Gastroesophageal sphincter (tissue), 4 donors: Measurements from ENCODE around the gene UBE2M. TPM values are rescaled to one million over a fixed set of nuclear protein-coding genes. Genes with fewer than 3 reads are reported as not detected.

Experiments
- ATAC-seq: fragments of 150-250 bp; one replicate; pipeline ENCODE4 v1.9.1; 2016; ENCODE audit warnings: mild to moderate bottlenecking, moderate library complexity
- H3K27ac ChIP-seq, 4 donors: fragments of 200-600 bp; sonication (generic) in 3 of 4; 1 replicate in 3 of 4; 2 replicates in 1 of 4; pipeline ENCODE4 v1.5.1; 2016 to 2019
- H3K27me3 ChIP-seq: fragments of 200-600 bp; sonication (generic); one replicate; pipeline ENCODE4 v1.5.1; 2019
- H3K36me3 ChIP-seq, 2 donors: fragments of 200-600 bp; sonication (generic); one replicate each; pipeline ENCODE4 v1.5.1; 2019; ENCODE audit warnings: control low read depth in 1 of 2
- H3K4me1 ChIP-seq, 3 donors: fragments of 200-600 bp; sonication (generic); 1 replicate in 2 of 3; 2 replicates in 1 of 3; pipeline ENCODE4 v1.5.1; 2016 to 2019; ENCODE audit warnings: control low read depth in 2 of 3
- H3K4me3 ChIP-seq, 2 donors: fragments of 200-600 bp; sonication (generic); one replicate each; pipeline ENCODE4 v1.5.1; 2019; ENCODE audit warnings: mild to moderate bottlenecking in 1 of 2, moderate library complexity in 1 of 2
- H3K9me3 ChIP-seq, 3 donors: fragments of 200-600 bp; sonication (generic); one replicate each; pipeline ENCODE4 v1.5.1; 2017 to 2019; ENCODE audit warnings: control low read depth in 2 of 3
- EP300 ChIP-seq: sonication (generic); formaldehyde crosslinking; IDR thresholded peaks from one replicate; pipeline ENCODE4 v1.6.1; 2017; ENCODE audit warnings: antibody characterized with exemption, mild to moderate bottlenecking
- POLR2A ChIP-seq, 2 donors: fragments of 450-650 bp; IDR thresholded peaks; one replicate each; pipeline ENCODE4 v1.6.1; 2017; ENCODE audit warnings: antibody characterized with exemption in 2 of 2, mild to moderate bottlenecking in 2 of 2, moderate library complexity in 1 of 2
- POLR2AphosphoS5 ChIP-seq: sonication (generic); formaldehyde crosslinking; IDR thresholded peaks from one replicate; pipeline ENCODE4 v1.6.1; 2017; ENCODE audit warnings: antibody characterized with exemption
- WGBS, 2 donors: methylation state at CpG; one replicate each; pipeline ENCODE4 v1.1.5; 2018; ENCODE audit warnings: low coverage in 1 of 2; 5-methylcytosine and 5-hydroxymethylcytosine counted together
- total RNA-seq, 4 donors: library from RNA; depleted of rRNA; stranded (reverse); fragments of >200 nt; gene quantifications; one replicate each; pipeline ENCODE4 v1.1.0, GENCODE V29; 2016
- TF ChIP-seq, protein P1 (sequence below), 4 experiments: fragments of 200-600 bp in 2 of 4; fragments of 450-650 bp in 2 of 4; sonication (generic) in 1 of 4; IDR thresholded peaks; one replicate each; pipeline ENCODE4 v1.5.1; 2017 to 2019; ENCODE audit warnings: antibody characterized with exemption in 4 of 4, mild to moderate bottlenecking in 2 of 4, moderate library complexity in 2 of 4

UBE2M gene
- total RNA-seq, 4 donors from 2014 or later = 28.1 to 43.6 (median 37.8) TPM

DNA sequence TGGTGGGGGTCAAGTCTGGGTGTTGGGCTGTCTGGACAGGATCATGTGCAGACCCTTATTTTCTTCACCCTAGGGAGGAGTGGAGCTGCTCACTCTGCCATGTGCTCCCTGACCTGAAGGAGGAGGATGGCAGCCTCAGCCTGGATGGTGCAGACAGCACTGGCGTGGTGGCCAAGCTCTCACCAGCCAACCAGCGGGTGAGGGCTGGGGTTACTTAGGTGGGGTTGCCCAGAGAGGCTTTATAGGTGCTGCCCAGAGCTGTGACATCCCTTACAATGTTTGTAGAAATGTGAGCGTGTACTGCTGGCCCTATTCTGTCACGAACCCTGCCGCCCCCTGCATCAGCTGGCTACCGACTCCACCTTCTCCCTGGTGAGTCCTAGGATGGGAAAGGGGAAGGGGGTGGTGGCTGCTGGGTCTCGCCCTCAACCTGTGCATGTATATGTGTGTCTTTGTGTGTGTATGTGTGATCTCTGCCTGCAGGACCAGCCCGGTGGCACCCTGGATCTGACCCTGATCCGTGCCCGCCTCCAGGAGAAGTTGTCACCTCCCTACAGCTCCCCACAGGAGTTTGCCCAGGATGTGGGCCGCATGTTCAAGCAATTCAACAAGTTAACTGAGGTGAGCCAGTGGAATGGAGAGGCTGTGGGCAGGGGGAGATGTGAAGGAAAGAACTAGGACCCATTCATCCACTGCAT lies 8.6 kb downstream of the UBE2M start:
- no peak overlapping the region for H3K27ac ChIP-seq
- 87% methylated on average over 4 of the region's 11 CpGs; no CpG with 5 or more reads in 1 of the 2 donors for WGBS, 2 donors
- peaks cover 11 to 69% (median 32%) of the 10 kb centered on the region in 3 donors for H3K4me1 ChIP-seq
- no peaks in the 10 kb centered on the region for H3K27me3 ChIP-seq
- H3K4me3 ChIP-seq = no peak overlapping the region
- TF ChIP-seq EP300 (no peak), POLR2AphosphoS5 (no peak), POLR2A (IDR thresholded peaks at IDR 0.05) (no peak)
- TF ChIP-seq, protein P1, sequence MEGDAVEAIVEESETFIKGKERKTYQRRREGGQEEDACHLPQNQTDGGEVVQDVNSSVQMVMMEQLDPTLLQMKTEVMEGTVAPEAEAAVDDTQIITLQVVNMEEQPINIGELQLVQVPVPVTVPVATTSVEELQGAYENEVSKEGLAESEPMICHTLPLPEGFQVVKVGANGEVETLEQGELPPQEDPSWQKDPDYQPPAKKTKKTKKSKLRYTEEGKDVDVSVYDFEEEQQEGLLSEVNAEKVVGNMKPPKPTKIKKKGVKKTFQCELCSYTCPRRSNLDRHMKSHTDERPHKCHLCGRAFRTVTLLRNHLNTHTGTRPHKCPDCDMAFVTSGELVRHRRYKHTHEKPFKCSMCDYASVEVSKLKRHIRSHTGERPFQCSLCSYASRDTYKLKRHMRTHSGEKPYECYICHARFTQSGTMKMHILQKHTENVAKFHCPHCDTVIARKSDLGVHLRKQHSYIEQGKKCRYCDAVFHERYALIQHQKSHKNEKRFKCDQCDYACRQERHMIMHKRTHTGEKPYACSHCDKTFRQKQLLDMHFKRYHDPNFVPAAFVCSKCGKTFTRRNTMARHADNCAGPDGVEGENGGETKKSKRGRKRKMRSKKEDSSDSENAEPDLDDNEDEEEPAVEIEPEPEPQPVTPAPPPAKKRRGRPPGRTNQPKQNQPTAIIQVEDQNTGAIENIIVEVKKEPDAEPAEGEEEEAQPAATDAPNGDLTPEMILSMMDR (IDR thresholded peaks at IDR 0.05) = no peak
- no peaks in the 10 kb centered on the region for H3K9me3 ChIP-seq
- no peak for ATAC-seq
- peaks cover 9 to 81% of the 10 kb centered on the region in 2 donors for H3K36me3 ChIP-seq

DNA sequence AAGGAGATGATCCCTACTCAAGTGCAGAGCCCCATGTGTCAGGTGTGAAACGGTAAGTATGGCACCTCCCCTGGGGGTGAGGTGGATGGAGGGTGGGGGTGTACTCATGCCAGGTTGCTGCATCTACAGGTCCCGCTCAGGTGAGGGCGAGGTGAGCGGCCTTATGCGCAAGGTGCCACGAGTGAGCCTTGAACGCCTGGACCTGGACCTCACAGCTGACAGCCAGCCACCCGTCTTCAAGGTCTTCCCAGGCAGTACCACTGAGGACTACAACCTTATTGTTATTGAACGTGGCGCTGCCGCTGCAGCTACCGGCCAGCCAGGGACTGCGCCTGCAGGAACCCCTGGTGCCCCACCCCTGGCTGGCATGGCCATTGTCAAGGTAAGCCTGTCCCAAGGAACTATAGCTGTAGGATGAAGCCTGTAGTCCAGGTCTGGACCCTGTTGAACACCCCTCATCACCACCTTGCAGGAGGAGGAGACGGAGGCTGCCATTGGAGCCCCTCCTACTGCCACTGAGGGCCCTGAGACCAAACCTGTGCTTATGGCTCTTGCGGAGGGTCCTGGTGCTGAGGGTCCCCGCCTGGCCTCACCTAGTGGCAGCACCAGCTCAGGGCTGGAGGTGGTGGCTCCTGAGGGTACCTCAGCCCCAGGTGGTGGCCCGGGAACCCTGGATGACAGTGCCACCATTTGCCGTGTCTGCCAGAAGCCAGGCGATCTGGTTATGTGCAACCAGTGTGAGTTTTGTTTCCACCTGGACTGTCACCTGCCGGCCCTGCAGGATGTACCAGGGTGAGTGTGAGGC lies 9.3 kb downstream of the UBE2M start:
- H3K4me1 ChIP-seq = peaks cover 10 to 64% (median 29%) of the 10 kb centered on the region in 3 donors
- H3K36me3 ChIP-seq = peaks cover 9 to 81% of the 10 kb centered on the region in 2 donors
- H3K27ac ChIP-seq = no peak overlapping the region
- H3K9me3 ChIP-seq = no peaks in the 10 kb centered on the region
- no peak for ATAC-seq
- H3K27me3 ChIP-seq = no peaks in the 10 kb centered on the region
- TF ChIP-seq EP300 (no peak), POLR2A (IDR thresholded peaks at IDR 0.05) (no peak), POLR2AphosphoS5 (no peak)
- TF ChIP-seq, protein P1 (IDR thresholded peaks at IDR 0.05) = no peak
- H3K4me3 ChIP-seq = no peak overlapping the region
- WGBS, 2 donors = 84% methylated on average over 6 of the region's 20 CpGs; no CpG with 5 or more reads in 1 of the 2 donors

DNA sequence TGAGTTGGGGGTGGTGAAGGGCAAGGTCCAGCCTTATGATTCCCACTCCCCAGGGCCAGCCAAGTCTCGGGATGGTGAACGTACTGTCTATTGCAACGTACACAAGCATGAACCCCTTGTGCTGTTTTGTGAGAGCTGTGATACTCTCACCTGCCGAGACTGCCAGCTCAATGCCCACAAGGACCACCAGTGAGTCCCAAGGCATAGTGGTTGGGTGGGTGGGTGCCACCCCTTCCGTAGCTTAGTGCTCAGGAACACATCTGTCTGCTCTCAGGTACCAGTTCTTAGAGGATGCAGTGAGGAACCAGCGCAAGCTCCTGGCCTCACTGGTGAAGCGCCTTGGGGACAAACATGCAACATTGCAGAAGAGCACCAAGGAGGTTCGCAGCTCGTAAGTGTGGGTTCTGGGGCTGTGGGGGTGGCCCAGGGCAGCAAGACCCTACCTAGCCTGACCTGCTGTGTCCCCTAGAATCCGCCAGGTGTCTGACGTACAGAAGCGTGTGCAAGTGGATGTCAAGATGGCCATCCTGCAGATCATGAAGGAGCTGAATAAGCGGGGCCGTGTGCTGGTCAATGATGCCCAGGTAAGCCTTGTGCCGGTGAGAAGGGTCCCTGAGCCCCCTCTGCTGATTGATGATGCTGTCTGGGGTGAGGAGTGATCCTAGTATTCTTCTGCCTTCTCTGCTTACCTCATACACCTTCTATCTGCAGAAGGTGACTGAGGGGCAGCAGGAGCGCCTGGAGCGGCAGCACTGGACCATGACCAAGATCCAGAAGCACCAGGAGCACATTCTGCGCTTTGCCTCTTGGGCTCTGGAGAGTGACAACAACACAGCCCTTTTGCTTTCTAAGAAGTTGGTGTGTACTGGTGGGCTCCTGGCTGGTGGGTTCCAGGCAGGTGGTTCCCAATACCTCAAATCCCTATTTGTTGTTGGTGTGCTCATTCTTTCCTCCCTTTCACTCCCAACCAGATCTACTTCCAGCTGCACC lies 10.8 kb downstream of the UBE2M start:
- H3K36me3 ChIP-seq = peaks cover 9 to 72% of the 10 kb centered on the region in 2 donors
- 70 to 71% methylated on average over 2 to 9 of the region's 18 CpGs for WGBS, 2 donors
- ATAC-seq = no peak

DNA sequence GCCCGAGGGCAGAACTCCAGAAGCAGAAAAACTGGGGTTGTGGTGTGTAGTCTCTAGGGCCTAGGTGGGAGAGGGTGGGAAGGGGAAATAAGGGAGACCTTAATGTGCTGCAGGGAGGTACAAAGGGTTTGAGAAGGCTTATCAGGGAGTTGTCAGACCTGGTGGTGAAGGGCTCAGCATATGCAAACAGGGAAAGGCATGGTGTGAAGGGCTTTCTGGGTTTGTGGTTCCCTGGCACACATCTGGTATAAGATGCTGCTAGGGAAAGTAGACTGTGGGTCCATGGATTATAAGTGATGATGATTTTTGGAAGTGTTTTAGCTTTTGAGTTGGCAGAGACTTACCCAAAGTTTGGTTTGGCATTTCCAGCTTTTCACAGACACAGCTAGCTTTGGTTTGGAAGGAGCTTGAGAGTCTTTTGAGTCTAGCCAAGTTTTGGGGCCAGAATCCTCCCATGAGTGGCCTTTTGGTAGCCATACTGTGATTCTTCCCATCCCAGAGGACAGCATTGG lies 12.3 kb downstream of the UBE2M start:
- Histone ChIP-seq H3K4me1 (peaks cover 5 to 53% (median 22%) of the 10 kb centered on the region in 3 donors), H3K27ac (peak overlapping the region in 2 of 4 donors; percentile 93 to 96), H3K4me3 (peak overlapping the region; percentile 76 to 86), H3K9me3 (no peaks in the 10 kb centered on the region), H3K36me3 (peaks cover 9 to 56% of the 10 kb centered on the region in 2 donors), H3K27me3 (peaks cover 4% of the 10 kb centered on the region)
- no peak for ATAC-seq
- TF ChIP-seq EP300 = no peak
- TF ChIP-seq, protein P1 (IDR thresholded peaks at IDR 0.05) = no peak
- TF ChIP-seq POLR2AphosphoS5 = no peak
- TF ChIP-seq POLR2A (IDR thresholded peaks at IDR 0.05) = no peak
- WGBS, 2 donors = no CpG with 5 or more reads among the region's 1 CpG

More for the DNA sequence above, 10.8 kb downstream of the UBE2M start:
- Histone ChIP-seq H3K27ac (no peak overlapping the region), H3K9me3 (no peaks in the 10 kb centered on the region), H3K4me1 (peaks cover 5 to 59% (median 22%) of the 10 kb centered on the region in 3 donors), H3K4me3 (no peak overlapping the region), H3K27me3 (no peaks in the 10 kb centered on the region)
- TF ChIP-seq POLR2A (IDR thresholded peaks at IDR 0.05) (no peak), EP300 (no peak), POLR2AphosphoS5 (no peak)
- TF ChIP-seq, protein P1 (IDR thresholded peaks at IDR 0.05) = no peak
